ENCODE data around the gene PSME2.

PSME2 gene

DNA sequence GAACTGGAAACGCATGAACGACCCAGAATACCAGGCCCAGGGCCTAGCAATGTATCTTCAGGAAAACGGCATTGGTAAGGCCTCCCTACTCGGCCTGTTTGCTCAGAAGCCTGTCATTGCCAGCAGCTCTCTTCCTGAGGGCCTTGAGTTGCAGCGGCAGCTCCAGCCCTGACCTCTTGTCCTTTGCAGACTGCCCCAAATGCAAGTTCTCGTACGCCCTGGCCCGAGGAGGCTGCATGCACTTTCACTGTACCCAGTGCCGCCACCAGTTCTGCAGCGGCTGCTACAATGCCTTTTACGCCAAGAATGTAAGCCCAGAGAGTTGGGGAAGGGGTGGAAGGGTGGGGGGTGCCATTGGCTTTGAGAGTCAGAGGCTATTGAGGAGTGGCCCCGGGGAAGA, 10.9 kb upstream of the PSME2 start:
- H3K27ac ChIP-seq (ENCODE audit: extremely low read depth, low read depth, low read length), result no peak overlapping the region
- no peak overlapping the region for H3K4me3 ChIP-seq (ENCODE audit: low read depth, low read length)
- TF ChIP-seq ZNF274 (IDR thresholded peaks at IDR 0.05; ENCODE audit: low read length) (no peak), ZNF274 (tag by site-specific recombination; IDR thresholded peaks at IDR 0.05; ENCODE audit: borderline replicate concordance) (no peak), ZNF658 (tag by site-specific recombination; IDR thresholded peaks at IDR 0.05) (no peak), MEIS1 (CRISPR knock-in tag; IDR thresholded peaks at IDR 0.05; ENCODE audit: borderline replicate concordance) (no peak), SALL2 (tag by site-specific recombination; IDR thresholded peaks at IDR 0.05; ENCODE audit: borderline replicate concordance) (no peak), ZNF433 (tag by site-specific recombination; IDR thresholded peaks at IDR 0.05; ENCODE audit: low read depth) (no peak), ZBTB48 (tag by site-specific recombination; IDR thresholded peaks at IDR 0.05) (no peak), ZNF121 (tag by site-specific recombination; IDR thresholded peaks at IDR 0.05) (no peak), ZFP3 (tag by site-specific recombination; IDR thresholded peaks at IDR 0.05; ENCODE audit: low read depth) (no peak), ZNF549 (tag by site-specific recombination; IDR thresholded peaks at IDR 0.05) (no peak), ZNF174 (tag by site-specific recombination; IDR thresholded peaks at IDR 0.05) (no peak)
- TF ChIP-seq, protein P1, sequence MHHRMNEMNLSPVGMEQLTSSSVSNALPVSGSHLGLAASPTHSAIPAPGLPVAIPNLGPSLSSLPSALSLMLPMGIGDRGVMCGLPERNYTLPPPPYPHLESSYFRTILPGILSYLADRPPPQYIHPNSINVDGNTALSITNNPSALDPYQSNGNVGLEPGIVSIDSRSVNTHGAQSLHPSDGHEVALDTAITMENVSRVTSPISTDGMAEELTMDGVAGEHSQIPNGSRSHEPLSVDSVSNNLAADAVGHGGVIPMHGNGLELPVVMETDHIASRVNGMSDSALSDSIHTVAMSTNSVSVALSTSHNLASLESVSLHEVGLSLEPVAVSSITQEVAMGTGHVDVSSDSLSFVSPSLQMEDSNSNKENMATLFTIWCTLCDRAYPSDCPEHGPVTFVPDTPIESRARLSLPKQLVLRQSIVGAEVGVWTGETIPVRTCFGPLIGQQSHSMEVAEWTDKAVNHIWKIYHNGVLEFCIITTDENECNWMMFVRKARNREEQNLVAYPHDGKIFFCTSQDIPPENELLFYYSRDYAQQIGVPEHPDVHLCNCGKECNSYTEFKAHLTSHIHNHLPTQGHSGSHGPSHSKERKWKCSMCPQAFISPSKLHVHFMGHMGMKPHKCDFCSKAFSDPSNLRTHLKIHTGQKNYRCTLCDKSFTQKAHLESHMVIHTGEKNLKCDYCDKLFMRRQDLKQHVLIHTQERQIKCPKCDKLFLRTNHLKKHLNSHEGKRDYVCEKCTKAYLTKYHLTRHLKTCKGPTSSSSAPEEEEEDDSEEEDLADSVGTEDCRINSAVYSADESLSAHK (tag by site-specific recombination; IDR thresholded peaks at IDR 0.05), result no peak
- TF ChIP-seq, protein P2, sequence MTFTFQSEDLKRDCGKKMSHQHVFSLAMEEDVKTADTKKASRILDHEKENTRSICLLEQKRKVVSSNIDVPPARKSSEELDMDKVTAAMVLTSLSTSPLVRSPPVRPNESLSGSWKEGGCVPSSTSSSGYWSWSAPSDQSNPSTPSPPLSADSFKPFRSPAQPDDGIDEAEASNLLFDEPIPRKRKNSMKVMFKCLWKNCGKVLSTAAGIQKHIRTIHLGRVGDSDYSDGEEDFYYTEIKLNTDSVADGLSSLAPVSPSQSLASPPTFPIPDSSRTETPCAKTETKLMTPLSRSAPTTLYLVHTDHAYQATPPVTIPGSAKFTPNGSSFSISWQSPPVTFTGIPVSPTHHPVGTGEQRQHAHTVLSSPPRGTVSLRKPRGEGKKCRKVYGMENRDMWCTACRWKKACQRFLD (tag by site-specific recombination; IDR thresholded peaks at IDR 0.05), result no peak
- H3K4me1 ChIP-seq (ENCODE audit: control insufficient read depth, insufficient read depth, low read length), result peaks cover 5% of the 10 kb centered on the region
- H3K36me3 ChIP-seq (ENCODE audit: control insufficient read depth in 2 of 2, insufficient read depth in 1 of 2, low read length in 2 of 2), result peaks cover 46 to 69% of the 10 kb centered on the region in 2 experiments
- ChIA-PET POLR2A (interaction anchor here (1.7 to 2.9 kb wide), 2 partner anchors 11 to 43 kb away, joined by 4 to 8 read pairs; partner anchors contain the start of genes DCAF11, NRL and PSME2), CTCF (interaction anchor here (1.2 kb wide), 1 partner anchor 11 kb away, joined by 4 read pairs; the partner anchor contains the start of genes PSME2 and RNF31)
- no peaks in the 10 kb centered on the region for H3K9me3 ChIP-seq (ENCODE audit: control insufficient read depth, insufficient read depth, low read depth, low read length)

DNA sequence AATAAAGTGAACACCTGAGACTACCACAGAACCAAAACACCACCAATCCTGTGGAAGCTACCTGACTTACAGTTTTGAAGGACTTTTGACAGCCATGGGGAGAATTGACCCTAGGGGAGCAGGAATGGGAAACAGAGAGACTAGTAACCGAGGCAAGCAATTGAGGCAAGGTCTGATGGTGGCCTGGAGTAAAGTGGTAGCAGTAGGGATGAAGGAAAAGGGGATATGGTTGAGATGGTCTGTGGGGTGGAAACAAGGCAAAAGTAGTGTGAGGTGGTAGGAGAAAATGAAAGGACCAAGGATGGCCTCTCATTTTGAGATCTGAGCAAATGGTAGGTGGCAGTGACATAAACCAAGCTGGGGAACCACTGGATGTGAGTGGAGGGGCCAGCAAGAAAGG, 10.4 kb upstream of the PSME2 start:
- ChIA-PET POLR2A (interaction anchor here (1.7 to 2.9 kb wide), 2 partner anchors 11 to 43 kb away, joined by 4 to 8 read pairs; partner anchors contain the start of genes DCAF11, NRL and PSME2), CTCF (no interaction called here)
- Histone ChIP-seq H3K9me3 (ENCODE audit: control insufficient read depth, insufficient read depth, low read depth, low read length) (no peaks in the 10 kb centered on the region), H3K4me3 (ENCODE audit: low read depth, low read length) (no peak overlapping the region), H3K27ac (ENCODE audit: extremely low read depth, low read depth, low read length) (no peak overlapping the region), H3K4me1 (ENCODE audit: control insufficient read depth, insufficient read depth, low read length) (peaks cover 5% of the 10 kb centered on the region), H3K36me3 (ENCODE audit: control insufficient read depth in 2 of 2, insufficient read depth in 1 of 2, low read length in 2 of 2) (peaks cover 50 to 70% of the 10 kb centered on the region in 2 experiments)
- no peak for TF ChIP-seq ZNF843 (tag by site-specific recombination; IDR thresholded peaks at IDR 0.05)

DNA sequence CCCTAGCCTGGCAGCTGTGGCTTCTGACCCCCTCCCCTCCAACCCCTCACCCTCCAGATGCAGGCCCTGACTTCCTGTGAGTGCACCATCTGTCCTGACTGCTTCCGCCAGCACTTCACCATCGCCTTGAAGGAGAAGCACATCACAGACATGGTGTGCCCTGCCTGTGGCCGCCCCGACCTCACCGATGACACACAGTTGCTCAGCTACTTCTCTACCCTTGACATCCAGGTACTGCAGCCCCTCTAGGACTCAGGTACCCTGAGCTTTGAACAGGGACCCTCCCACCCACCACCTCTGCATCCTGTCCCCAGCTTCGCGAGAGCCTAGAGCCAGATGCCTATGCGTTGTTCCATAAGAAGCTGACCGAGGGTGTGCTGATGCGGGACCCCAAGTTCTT, 8.7 kb upstream of the PSME2 start:
- no peak overlapping the region for H3K27ac ChIP-seq (ENCODE audit: extremely low read depth, low read depth, low read length)
- ChIA-PET CTCF (interaction anchor here (1.7 kb wide), 1 partner anchor 97 kb away, joined by 9 read pairs; no protein-coding TSS in a partner anchor), POLR2A (interaction anchor here (1.2 to 2.9 kb wide), 4 partner anchors 9 to 40 kb away, joined by 3 to 8 read pairs (median 5); partner anchors contain the start of genes EMC9, PSME2 and TM9SF1)
- peaks cover 50 to 80% of the 10 kb centered on the region in 2 experiments for H3K36me3 ChIP-seq (ENCODE audit: control insufficient read depth in 2 of 2, insufficient read depth in 1 of 2, low read length in 2 of 2)
- H3K4me3 ChIP-seq (ENCODE audit: low read depth, low read length), result no peak overlapping the region
- H3K4me1 ChIP-seq (ENCODE audit: control insufficient read depth, insufficient read depth, low read length), result no peaks in the 10 kb centered on the region
- H3K9me3 ChIP-seq (ENCODE audit: control insufficient read depth, insufficient read depth, low read depth, low read length), result no peaks in the 10 kb centered on the region
- no peak for TF ChIP-seq ZNF394 (tag by site-specific recombination; IDR thresholded peaks at IDR 0.05; ENCODE audit: borderline replicate concordance)
- no peak for TF ChIP-seq ZNF114 (tag by site-specific recombination; IDR thresholded peaks at IDR 0.05)
- no peak for TF ChIP-seq ZSCAN23 (tag by site-specific recombination; IDR thresholded peaks at IDR 0.05)
- TF ChIP-seq ZNF19 (tag by site-specific recombination; IDR thresholded peaks at IDR 0.05; ENCODE audit: low read depth), result no peak
- TF ChIP-seq ZNF560 (tag by site-specific recombination; IDR thresholded peaks at IDR 0.05; ENCODE audit: borderline replicate concordance), result no peak
- TF ChIP-seq YY2 (tag by site-specific recombination; IDR thresholded peaks at IDR 0.05), result no peak
- TF ChIP-seq ZFP3 (tag by site-specific recombination; IDR thresholded peaks at IDR 0.05; ENCODE audit: low read depth), result no peak
- no peak for TF ChIP-seq ZEB2 (tag by site-specific recombination; IDR thresholded peaks at IDR 0.05)
- TF ChIP-seq BCL11B (tag by site-specific recombination; IDR thresholded peaks at IDR 0.05; ENCODE audit: low read depth), result no peak
- no peak for TF ChIP-seq ZBTB20 (tag by site-specific recombination; IDR thresholded peaks at IDR 0.05)
- TF ChIP-seq, protein P3, sequence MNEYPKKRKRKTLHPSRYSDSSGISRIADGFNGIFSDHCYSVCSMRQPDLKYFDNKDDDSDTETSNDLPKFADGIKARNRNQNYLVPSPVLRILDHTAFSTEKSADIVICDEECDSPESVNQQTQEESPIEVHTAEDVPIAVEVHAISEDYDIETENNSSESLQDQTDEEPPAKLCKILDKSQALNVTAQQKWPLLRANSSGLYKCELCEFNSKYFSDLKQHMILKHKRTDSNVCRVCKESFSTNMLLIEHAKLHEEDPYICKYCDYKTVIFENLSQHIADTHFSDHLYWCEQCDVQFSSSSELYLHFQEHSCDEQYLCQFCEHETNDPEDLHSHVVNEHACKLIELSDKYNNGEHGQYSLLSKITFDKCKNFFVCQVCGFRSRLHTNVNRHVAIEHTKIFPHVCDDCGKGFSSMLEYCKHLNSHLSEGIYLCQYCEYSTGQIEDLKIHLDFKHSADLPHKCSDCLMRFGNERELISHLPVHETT (tag by site-specific recombination; IDR thresholded peaks at IDR 0.05), result no peak
- TF ChIP-seq, protein P4, sequence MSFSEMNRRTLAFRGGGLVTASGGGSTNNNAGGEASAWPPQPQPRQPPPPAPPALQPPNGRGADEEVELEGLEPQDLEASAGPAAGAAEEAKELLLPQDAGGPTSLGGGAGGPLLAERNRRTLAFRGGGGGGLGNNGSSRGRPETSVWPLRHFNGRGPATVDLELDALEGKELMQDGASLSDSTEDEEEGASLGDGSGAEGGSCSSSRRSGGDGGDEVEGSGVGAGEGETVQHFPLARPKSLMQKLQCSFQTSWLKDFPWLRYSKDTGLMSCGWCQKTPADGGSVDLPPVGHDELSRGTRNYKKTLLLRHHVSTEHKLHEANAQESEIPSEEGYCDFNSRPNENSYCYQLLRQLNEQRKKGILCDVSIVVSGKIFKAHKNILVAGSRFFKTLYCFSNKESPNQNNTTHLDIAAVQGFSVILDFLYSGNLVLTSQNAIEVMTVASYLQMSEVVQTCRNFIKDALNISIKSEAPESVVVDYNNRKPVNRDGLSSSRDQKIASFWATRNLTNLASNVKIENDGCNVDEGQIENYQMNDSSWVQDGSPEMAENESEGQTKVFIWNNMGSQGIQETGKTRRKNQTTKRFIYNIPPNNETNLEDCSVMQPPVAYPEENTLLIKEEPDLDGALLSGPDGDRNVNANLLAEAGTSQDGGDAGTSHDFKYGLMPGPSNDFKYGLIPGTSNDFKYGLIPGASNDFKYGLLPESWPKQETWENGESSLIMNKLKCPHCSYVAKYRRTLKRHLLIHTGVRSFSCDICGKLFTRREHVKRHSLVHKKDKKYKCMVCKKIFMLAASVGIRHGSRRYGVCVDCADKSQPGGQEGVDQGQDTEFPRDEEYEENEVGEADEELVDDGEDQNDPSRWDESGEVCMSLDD (tag by site-specific recombination; IDR thresholded peaks at IDR 0.05), result no peak
